ENCODE measurements around the gene LILRB1. TPM values are rescaled to one million over a fixed set of nuclear protein-coding genes. Genes with fewer than 3 reads are reported as not detected.

Gene LILRB1
- total and polyA plus RNA-seq, 2 of the 13 experiments (the other 11 are each of a cell fraction or from before 2014, with no cell fraction given): not detected

DNA sequence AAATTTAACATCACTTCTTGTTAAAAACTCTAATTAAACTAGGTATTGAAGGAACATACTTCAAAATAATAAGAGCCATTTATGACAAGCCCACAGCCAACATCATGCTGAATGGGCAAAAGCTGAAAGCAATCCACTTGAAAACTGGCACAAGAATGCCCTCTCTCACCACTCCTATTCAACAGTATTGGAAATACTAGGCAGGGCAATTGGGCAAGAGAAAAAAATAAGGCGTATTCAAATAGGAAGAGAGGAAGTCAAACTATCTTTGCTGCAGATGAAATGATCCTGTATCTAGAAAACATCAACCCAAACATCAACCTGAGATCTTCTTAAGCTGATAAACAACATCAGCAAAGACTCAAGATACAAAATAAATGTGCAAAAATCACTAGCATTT, 15.6 kb upstream of the LILRB1 start:
- FAIRE-seq: no peak
- H3K4me2 ChIP-seq (ENCODE audit: low read depth, low read length): no peak overlapping the region
- ChIA-PET CTCF (ENCODE audit: low intra/inter-chr PET ratio, low total read pairs) (no interaction called here), POLR2A (no interaction called here)
- no peaks in the 10 kb centered on the region for H3K27me3 ChIP-seq (ENCODE audit: control insufficient read depth in 1 of 2, insufficient read depth in 2 of 2, low read length in 2 of 2)
- H3K36me3 ChIP-seq (replicated peaks in 1 of 2; ENCODE audit: control insufficient read depth in 1 of 2, insufficient read depth in 2 of 2, low read length in 2 of 2): no peaks in the 10 kb centered on the region
- DNase-seq (ENCODE audit: low spot score): no peak
- ATAC-seq: no peak
- intact Hi-C loops (cut with micrococcal nuclease; ENCODE audit: unreplicated experiment) (no loop called here), in situ Hi-C loops (cut with HindIII; ENCODE audit: extremely low pct_ligation_motif_present, low pct_unique_long_range_greater_than_20kb) (no loop called here)
- no peak overlapping the region for H3K9ac ChIP-seq (ENCODE audit: insufficient read depth, low read depth, low read length)
- H2AFZ ChIP-seq (ENCODE audit: low read length): no peak overlapping the region
- BruUV-seq (replicated peaks): no TSS peak
- WGBS (ENCODE audit: low lambda C conversion rate): 9% methylated on average over 1 of the region's 1 CpG
- H3K27ac ChIP-seq (ENCODE audit: extremely low read length, insufficient read depth, low read length): no peak overlapping the region
- no peaks in the 10 kb centered on the region for H3K4me1 ChIP-seq (ENCODE audit: insufficient read depth, low read length)
- no peaks in the 10 kb centered on the region for H3K9me3 ChIP-seq (ENCODE audit: low read length)
- no peak for TF ChIP-seq ZNF7 (CRISPR knock-in tag; IDR thresholded peaks at IDR 0.05)
- no peak overlapping the region for H3K4me3 ChIP-seq (replicated peaks in 1 of 3; ENCODE audit: insufficient read depth in 1 of 3, low read depth in 2 of 3, low read length in 3 of 3)
- H4K20me1 ChIP-seq (ENCODE audit: insufficient read depth, low read length): no peaks in the 10 kb centered on the region
- H3K79me2 ChIP-seq (ENCODE audit: insufficient read depth, low read length): no peaks in the 10 kb centered on the region

DNA sequence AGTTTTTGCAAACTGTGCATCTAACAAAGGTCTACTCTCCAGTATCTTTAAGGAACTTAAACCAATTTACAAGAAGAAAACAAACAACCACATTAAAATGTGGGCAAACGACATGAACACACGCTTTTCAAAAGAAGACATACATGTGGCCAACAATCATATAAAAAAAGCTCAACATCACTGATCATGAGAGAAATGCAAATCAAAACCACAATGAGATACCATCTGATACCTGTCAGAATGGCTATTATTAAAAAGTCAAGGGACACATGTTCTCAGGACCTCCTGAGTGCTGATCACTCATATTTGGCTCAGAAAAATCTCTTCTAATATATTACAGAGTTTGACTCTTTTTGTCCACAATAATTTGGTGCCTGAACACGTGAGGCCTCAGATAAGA, 14.2 kb upstream of the LILRB1 start:
- Histone ChIP-seq H3K4me1 (ENCODE audit: insufficient read depth, low read length) (no peaks in the 10 kb centered on the region), H3K79me2 (ENCODE audit: insufficient read depth, low read length) (no peaks in the 10 kb centered on the region), H3K36me3 (replicated peaks in 1 of 2; ENCODE audit: control insufficient read depth in 1 of 2, insufficient read depth in 2 of 2, low read length in 2 of 2) (no peaks in the 10 kb centered on the region), H3K27ac (ENCODE audit: extremely low read length, insufficient read depth, low read length) (no peak overlapping the region), H2AFZ (ENCODE audit: low read length) (no peak overlapping the region), H4K20me1 (ENCODE audit: insufficient read depth, low read length) (no peaks in the 10 kb centered on the region), H3K27me3 (ENCODE audit: control insufficient read depth in 1 of 2, insufficient read depth in 2 of 2, low read length in 2 of 2) (no peaks in the 10 kb centered on the region), H3K4me3 (replicated peaks in 1 of 3; ENCODE audit: insufficient read depth in 1 of 3, low read depth in 2 of 3, low read length in 3 of 3) (no peak overlapping the region), H3K9me3 (ENCODE audit: low read length) (no peaks in the 10 kb centered on the region), H3K9ac (ENCODE audit: insufficient read depth, low read depth, low read length) (no peak overlapping the region), H3K4me2 (ENCODE audit: low read depth, low read length) (no peak overlapping the region)
- ChIA-PET CTCF (ENCODE audit: low intra/inter-chr PET ratio, low total read pairs) (no interaction called here), POLR2A (no interaction called here)
- BruUV-seq (replicated peaks): no TSS peak
- WGBS (ENCODE audit: low lambda C conversion rate): 1% methylated on average over 3 of the region's 3 CpGs
- in situ Hi-C loops (cut with HindIII; ENCODE audit: extremely low pct_ligation_motif_present, low pct_unique_long_range_greater_than_20kb): no loop called here
- FAIRE-seq: no peak
- no peak for ATAC-seq
- no peak for DNase-seq (ENCODE audit: low spot score)
- intact Hi-C loops (cut with micrococcal nuclease; ENCODE audit: unreplicated experiment): no loop called here
- TF ChIP-seq KMT2A (CRISPR knock-in tag; IDR thresholded peaks at IDR 0.05) (no peak), SMC3 (IDR thresholded peaks at IDR 0.05; ENCODE audit: low read length) (no peak), ZNF496 (CRISPR knock-in tag; IDR thresholded peaks at IDR 0.05; ENCODE audit: insufficient replicate concordance) (no peak), HMG20B (CRISPR knock-in tag; conservative IDR thresholded peaks at IDR 0.05) (no peak), RXRB (CRISPR knock-in tag; IDR thresholded peaks at IDR 0.05; ENCODE audit: borderline replicate concordance) (no peak), ZFP37 (CRISPR knock-in tag; IDR thresholded peaks at IDR 0.05; ENCODE audit: borderline replicate concordance) (no peak), KLF11 (CRISPR knock-in tag; IDR thresholded peaks at IDR 0.05) (no peak), SMARCE1 (IDR thresholded peaks at IDR 0.05; ENCODE audit: borderline replicate concordance) (no peak), ZNF766 (CRISPR knock-in tag; IDR thresholded peaks at IDR 0.05; ENCODE audit: borderline replicate concordance) (no peak), ZNF75D (CRISPR knock-in tag; IDR thresholded peaks at IDR 0.05; ENCODE audit: borderline replicate concordance) (no peak), ZSCAN21 (CRISPR knock-in tag; IDR thresholded peaks at IDR 0.05; ENCODE audit: borderline replicate concordance) (no peak), NFYB (CRISPR knock-in tag; IDR thresholded peaks at IDR 0.05) (no peak)
- TF ChIP-seq, protein P1, sequence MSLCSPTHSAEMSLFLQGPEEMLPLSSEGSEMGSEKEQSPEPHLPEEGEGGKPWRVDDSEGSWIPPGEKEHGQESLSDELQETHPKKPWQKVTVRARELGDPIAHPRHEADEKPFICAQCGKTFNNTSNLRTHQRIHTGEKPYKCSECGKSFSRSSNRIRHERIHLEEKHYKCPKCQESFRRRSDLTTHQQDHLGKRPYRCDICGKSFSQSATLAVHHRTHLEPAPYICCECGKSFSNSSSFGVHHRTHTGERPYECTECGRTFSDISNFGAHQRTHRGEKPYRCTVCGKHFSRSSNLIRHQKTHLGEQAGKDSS (CRISPR knock-in tag; IDR thresholded peaks at IDR 0.05; ENCODE audit: borderline replicate concordance, low read depth): no peak
- TF ChIP-seq, protein P2, sequence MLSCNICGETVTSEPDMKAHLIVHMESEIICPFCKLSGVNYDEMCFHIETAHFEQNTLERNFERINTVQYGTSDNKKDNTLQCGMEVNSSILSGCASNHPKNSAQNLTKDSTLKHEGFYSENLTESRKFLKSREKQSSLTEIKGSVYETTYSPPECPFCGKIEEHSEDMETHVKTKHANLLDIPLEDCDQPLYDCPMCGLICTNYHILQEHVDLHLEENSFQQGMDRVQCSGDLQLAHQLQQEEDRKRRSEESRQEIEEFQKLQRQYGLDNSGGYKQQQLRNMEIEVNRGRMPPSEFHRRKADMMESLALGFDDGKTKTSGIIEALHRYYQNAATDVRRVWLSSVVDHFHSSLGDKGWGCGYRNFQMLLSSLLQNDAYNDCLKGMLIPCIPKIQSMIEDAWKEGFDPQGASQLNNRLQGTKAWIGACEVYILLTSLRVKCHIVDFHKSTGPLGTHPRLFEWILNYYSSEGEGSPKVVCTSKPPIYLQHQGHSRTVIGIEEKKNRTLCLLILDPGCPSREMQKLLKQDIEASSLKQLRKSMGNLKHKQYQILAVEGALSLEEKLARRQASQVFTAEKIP (CRISPR knock-in tag; IDR thresholded peaks at IDR 0.05; ENCODE audit: borderline replicate concordance): no peak
- TF ChIP-seq, protein P3, sequence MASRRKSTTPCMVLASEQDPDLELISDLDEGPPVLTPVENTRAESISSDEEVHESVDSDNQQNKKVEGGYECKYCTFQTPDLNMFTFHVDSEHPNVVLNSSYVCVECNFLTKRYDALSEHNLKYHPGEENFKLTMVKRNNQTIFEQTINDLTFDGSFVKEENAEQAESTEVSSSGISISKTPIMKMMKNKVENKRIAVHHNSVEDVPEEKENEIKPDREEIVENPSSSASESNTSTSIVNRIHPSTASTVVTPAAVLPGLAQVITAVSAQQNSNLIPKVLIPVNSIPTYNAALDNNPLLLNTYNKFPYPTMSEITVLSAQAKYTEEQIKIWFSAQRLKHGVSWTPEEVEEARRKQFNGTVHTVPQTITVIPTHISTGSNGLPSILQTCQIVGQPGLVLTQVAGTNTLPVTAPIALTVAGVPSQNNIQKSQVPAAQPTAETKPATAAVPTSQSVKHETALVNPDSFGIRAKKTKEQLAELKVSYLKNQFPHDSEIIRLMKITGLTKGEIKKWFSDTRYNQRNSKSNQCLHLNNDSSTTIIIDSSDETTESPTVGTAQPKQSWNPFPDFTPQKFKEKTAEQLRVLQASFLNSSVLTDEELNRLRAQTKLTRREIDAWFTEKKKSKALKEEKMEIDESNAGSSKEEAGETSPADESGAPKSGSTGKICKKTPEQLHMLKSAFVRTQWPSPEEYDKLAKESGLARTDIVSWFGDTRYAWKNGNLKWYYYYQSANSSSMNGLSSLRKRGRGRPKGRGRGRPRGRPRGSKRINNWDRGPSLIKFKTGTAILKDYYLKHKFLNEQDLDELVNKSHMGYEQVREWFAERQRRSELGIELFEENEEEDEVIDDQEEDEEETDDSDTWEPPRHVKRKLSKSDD (CRISPR knock-in tag; IDR thresholded peaks at IDR 0.05; ENCODE audit: low read depth): no peak

Measured in HepG2 (cell line).